Measurements from ENCODE around the gene HDLBP.

Gene HDLBP

DNA sequence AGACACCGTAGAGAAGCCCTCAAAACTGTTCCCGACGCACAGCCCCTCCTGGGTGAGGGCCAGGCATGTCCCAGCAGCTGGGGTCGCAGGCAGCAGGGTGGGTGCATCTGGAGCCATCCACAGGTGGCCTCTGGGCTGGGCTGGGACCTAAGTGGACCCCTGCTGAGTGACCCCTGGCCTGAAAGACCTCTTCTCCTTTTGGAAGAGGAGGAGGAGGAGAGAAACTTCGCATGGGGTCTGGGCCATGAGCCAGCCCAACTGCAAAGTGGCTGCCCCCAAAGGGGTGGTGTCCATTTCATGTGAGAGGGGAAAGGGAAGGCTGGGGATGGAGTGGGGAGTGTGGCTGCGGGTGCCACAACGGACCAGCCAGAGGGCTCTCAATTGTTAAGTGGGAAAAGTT, 101.9 kb downstream of the HDLBP start:
- H3K4me2 ChIP-seq (ENCODE audit: low read length): no peak overlapping the region

DNA sequence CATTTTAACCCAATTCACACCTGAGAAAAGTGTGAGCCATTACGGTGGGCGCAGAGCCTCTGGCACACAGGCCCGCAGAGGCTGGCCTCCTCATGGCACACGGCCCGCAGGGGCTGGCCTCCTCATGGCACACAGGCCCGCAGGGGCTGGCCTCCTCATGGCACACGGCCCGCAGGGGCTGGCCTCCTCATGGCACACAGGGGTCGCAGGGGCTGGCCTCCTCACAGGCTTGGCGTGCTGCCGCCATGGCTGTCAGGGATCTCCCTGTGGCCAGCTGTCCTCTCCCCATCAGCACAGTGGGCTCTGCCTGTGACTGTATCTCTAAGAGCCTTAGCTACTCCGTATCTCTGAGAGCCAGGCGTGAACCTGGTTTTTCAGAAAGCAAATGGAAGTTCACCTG, 102.4 kb downstream of the HDLBP start:
- no peaks in the 10 kb centered on the region for H3K9me3 ChIP-seq (replicated peaks; ENCODE audit: low read length)
- peaks cover 6% of the 10 kb centered on the region for H3K4me1 ChIP-seq (ENCODE audit: control insufficient read depth, insufficient read depth, low read length)
- peaks cover 50% of the 10 kb centered on the region for H3K27me3 ChIP-seq (ENCODE audit: control insufficient read depth, insufficient read depth, low read length)
- H3K4me3 ChIP-seq (ENCODE audit: low read length): no peak overlapping the region
- no peaks in the 10 kb centered on the region for H3K36me3 ChIP-seq (ENCODE audit: insufficient read depth, low read length)
- no peak overlapping the region for H3K4me2 ChIP-seq (ENCODE audit: low read length)
- H3K9ac ChIP-seq (ENCODE audit: low read depth, low read length): no peak overlapping the region

More for the DNA sequence above, 101.9 kb downstream of the HDLBP start:
- Histone ChIP-seq H3K27me3 (ENCODE audit: control insufficient read depth, insufficient read depth, low read length) (peaks cover 50% of the 10 kb centered on the region), H3K4me1 (ENCODE audit: control insufficient read depth, insufficient read depth, low read length) (peaks cover 8% of the 10 kb centered on the region), H3K36me3 (ENCODE audit: insufficient read depth, low read length) (no peaks in the 10 kb centered on the region), H3K4me3 (ENCODE audit: low read length) (no peak overlapping the region), H3K9ac (ENCODE audit: low read depth, low read length) (no peak overlapping the region), H3K9me3 (replicated peaks; ENCODE audit: low read length) (no peaks in the 10 kb centered on the region)

DNA sequence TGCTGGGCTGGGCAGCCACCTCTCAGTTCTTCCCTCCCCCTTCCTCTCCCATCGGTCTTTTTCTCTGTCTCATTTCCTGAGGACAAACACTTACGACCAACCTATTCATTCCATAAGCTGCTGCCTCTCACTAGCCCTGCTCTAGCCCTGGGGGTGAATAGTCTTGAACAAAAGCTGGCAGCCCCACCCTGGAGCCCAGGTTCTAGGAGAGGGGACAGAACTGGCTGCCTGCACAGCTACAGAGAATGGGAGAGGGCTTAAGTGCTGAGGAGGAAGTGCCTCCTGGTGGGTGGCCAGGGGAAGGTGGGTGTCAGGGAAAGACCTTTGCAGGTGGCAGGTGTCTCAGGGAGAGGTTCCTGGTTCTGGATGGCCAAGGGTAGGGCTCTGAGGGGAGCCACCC, 104.2 kb downstream of the HDLBP start:
- H3K9ac ChIP-seq (ENCODE audit: low read depth, low read length): no peak overlapping the region
- no peaks in the 10 kb centered on the region for H3K9me3 ChIP-seq (replicated peaks; ENCODE audit: low read length)
- H3K27me3 ChIP-seq (ENCODE audit: control insufficient read depth, insufficient read depth, low read length): peaks cover 54% of the 10 kb centered on the region

DNA sequence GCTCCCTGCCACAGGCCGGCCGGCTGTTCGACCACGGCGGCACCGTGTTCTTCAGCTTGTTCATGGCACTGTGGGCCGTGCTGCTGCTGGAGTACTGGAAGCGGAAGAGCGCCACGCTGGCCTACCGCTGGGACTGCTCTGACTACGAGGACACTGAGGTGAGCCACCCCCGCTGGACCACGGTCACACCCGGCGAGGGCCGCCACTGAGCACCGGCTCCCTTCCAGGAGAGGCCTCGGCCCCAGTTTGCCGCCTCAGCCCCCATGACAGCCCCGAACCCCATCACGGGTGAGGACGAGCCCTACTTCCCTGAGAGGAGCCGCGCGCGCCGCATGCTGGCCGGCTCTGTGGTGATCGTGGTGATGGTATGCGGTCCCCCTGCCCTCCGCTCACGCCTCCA, 106.2 kb downstream of the HDLBP start:
- no peak overlapping the region for H3K4me2 ChIP-seq (ENCODE audit: low read length)
- no peaks in the 10 kb centered on the region for H3K9me3 ChIP-seq (replicated peaks; ENCODE audit: low read length)
- H3K36me3 ChIP-seq (ENCODE audit: insufficient read depth, low read length): no peaks in the 10 kb centered on the region
- H3K4me1 ChIP-seq (ENCODE audit: control insufficient read depth, insufficient read depth, low read length): no peaks in the 10 kb centered on the region
- H3K9ac ChIP-seq (ENCODE audit: low read depth, low read length): no peak overlapping the region
- peaks cover 34% of the 10 kb centered on the region for H3K27me3 ChIP-seq (ENCODE audit: control insufficient read depth, insufficient read depth, low read length)
- no peak overlapping the region for H3K4me3 ChIP-seq (ENCODE audit: low read length)

More for the DNA sequence above, 104.2 kb downstream of the HDLBP start:
- H3K36me3 ChIP-seq (ENCODE audit: insufficient read depth, low read length): no peaks in the 10 kb centered on the region
- H3K4me1 ChIP-seq (ENCODE audit: control insufficient read depth, insufficient read depth, low read length): no peaks in the 10 kb centered on the region
- no peak overlapping the region for H3K4me3 ChIP-seq (ENCODE audit: low read length)
- no peak overlapping the region for H3K4me2 ChIP-seq (ENCODE audit: low read length)

DNA sequence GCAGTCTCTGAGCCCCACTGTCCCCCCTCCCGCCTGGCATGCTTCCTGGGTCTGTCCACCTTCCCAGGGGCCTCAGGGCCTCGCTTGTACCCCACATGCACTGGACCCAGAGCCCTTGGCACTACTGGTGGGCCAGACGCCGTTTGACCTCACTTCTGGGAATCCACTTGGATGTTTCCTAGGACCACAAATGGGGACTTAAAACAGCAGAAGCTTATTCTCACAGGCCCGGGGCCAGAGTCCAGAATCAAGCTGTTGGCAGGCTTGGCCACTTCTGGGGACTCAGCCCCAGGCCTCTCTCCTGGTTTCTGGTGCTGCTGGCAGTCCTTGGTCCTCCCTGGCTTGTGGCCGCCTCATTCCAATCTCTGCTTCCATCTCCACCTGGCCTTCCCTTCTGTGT, 107.4 kb downstream of the HDLBP start:
- no peaks in the 10 kb centered on the region for H3K4me1 ChIP-seq (ENCODE audit: control insufficient read depth, insufficient read depth, low read length)
- H3K9ac ChIP-seq (ENCODE audit: low read depth, low read length): no peak overlapping the region
- H3K4me3 ChIP-seq (ENCODE audit: low read length): no peak overlapping the region
- H3K9me3 ChIP-seq (replicated peaks; ENCODE audit: low read length): no peaks in the 10 kb centered on the region
- no peak overlapping the region for H3K4me2 ChIP-seq (ENCODE audit: low read length)
- H3K36me3 ChIP-seq (ENCODE audit: insufficient read depth, low read length): no peaks in the 10 kb centered on the region
- H3K27me3 ChIP-seq (ENCODE audit: control insufficient read depth, insufficient read depth, low read length): peaks cover 22% of the 10 kb centered on the region

DNA sequence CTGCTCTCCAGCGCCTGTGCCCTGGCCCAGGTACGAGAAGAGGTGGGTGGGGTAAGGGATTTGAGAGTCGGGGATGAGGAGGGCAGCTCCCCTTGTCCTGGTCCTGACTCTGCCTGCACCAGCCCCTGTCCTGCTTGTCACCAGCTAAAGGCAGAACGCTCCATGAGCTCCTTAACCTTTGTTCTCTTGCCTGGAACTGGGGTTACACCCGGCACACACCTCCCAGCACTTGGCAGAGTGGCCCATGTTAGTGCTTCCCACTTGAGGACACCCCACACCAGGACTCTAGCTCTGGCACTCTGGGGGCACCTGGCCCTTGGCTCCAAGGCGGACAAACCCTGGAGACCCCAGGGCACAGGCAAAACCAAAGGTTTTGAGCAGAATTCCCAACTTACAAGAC, 107.8 kb downstream of the HDLBP start:
- H3K27me3 ChIP-seq (ENCODE audit: control insufficient read depth, insufficient read depth, low read length): peaks cover 17% of the 10 kb centered on the region
- no peaks in the 10 kb centered on the region for H3K36me3 ChIP-seq (ENCODE audit: insufficient read depth, low read length)
- H3K9ac ChIP-seq (ENCODE audit: low read depth, low read length): no peak overlapping the region
- no peaks in the 10 kb centered on the region for H3K9me3 ChIP-seq (replicated peaks; ENCODE audit: low read length)
- no peak overlapping the region for H3K4me2 ChIP-seq (ENCODE audit: low read length)
- H3K4me3 ChIP-seq (ENCODE audit: low read length): no peak overlapping the region
- no peaks in the 10 kb centered on the region for H3K4me1 ChIP-seq (ENCODE audit: control insufficient read depth, insufficient read depth, low read length)

DNA sequence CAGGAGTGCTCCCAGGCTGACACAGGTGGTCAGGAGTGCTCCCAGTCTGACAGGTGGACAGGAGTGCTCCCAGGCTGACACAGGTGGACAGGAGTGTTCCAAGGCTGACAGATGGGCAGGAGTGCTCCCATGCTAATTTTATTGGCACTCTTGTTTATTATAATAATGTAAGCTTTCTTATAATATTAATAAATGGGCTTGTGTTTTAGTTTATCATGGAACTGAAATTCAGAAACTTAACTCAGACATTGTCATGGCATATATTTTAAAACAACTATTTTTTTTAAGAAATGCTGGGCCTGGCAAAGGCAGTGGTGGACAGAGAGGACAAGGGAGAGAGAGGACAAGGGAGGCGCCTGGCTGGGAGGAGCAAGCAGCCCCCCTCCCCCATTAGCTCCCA, 108.3 kb downstream of the HDLBP start:
- Histone ChIP-seq H3K9ac (ENCODE audit: low read depth, low read length) (no peak overlapping the region), H3K4me1 (ENCODE audit: control insufficient read depth, insufficient read depth, low read length) (no peaks in the 10 kb centered on the region), H3K27me3 (ENCODE audit: control insufficient read depth, insufficient read depth, low read length) (peaks cover 13% of the 10 kb centered on the region), H3K36me3 (ENCODE audit: insufficient read depth, low read length) (no peaks in the 10 kb centered on the region), H3K4me2 (ENCODE audit: low read length) (no peak overlapping the region), H3K4me3 (ENCODE audit: low read length) (no peak overlapping the region), H3K9me3 (replicated peaks; ENCODE audit: low read length) (no peaks in the 10 kb centered on the region)

DNA sequence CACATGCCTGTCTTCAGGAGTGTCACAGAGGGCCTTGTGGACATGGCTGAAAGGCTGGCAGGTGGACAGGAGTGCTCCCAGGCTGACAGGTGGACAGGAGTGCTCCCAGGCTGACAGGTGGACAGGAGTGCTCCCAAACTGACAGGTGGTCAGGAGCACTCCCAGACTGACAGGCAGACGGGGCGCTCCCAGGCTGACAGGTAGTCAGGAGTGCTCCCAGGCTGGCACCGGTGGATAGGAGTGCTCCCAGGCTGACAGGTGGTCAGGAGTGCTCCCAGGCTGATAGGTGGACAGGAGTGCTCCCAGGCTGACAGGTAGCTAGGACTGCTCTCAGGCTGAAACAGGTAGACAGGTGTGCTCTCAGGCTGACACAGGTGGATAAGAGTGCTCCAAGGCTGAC, 110.4 kb downstream of the HDLBP start:
- H3K4me3 ChIP-seq (ENCODE audit: low read length): no peak overlapping the region
- H3K27me3 ChIP-seq (ENCODE audit: control insufficient read depth, insufficient read depth, low read length): peaks cover 4% of the 10 kb centered on the region
- no peak overlapping the region for H3K4me2 ChIP-seq (ENCODE audit: low read length)
- no peaks in the 10 kb centered on the region for H3K36me3 ChIP-seq (ENCODE audit: insufficient read depth, low read length)
- no peaks in the 10 kb centered on the region for H3K9me3 ChIP-seq (replicated peaks; ENCODE audit: low read length)
- no peak overlapping the region for H3K9ac ChIP-seq (ENCODE audit: low read depth, low read length)
- no peaks in the 10 kb centered on the region for H3K4me1 ChIP-seq (ENCODE audit: control insufficient read depth, insufficient read depth, low read length)

DNA sequence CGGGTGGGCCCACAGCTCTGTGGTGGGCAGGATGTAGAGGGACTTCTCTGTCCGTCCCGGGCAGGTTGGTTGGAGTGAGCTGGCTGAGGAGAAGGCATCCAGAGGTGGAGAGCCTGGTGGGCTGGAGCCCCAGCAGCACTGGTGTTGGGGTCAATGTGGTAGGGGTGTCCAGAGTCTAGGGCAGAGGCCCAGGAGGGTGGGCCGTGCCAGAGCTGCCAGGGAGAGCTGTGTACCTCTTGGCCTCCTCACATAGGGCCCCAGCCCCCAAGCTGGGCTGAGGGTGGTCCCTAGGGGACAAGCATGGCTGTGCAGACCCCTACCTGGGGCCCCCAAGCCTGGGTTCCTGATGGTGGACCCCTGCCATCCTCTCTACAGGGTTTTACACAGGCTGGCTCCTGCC, 111.0 kb downstream of the HDLBP start:
- H3K4me1 ChIP-seq (ENCODE audit: control insufficient read depth, insufficient read depth, low read length): no peaks in the 10 kb centered on the region
- H3K9me3 ChIP-seq (replicated peaks; ENCODE audit: low read length): no peaks in the 10 kb centered on the region
- H3K36me3 ChIP-seq (ENCODE audit: insufficient read depth, low read length): no peaks in the 10 kb centered on the region
- H3K27me3 ChIP-seq (ENCODE audit: control insufficient read depth, insufficient read depth, low read length): peaks cover 4% of the 10 kb centered on the region
- no peak overlapping the region for H3K4me2 ChIP-seq (ENCODE audit: low read length)
- no peak overlapping the region for H3K4me3 ChIP-seq (ENCODE audit: low read length)
- no peak overlapping the region for H3K9ac ChIP-seq (ENCODE audit: low read depth, low read length)

DNA sequence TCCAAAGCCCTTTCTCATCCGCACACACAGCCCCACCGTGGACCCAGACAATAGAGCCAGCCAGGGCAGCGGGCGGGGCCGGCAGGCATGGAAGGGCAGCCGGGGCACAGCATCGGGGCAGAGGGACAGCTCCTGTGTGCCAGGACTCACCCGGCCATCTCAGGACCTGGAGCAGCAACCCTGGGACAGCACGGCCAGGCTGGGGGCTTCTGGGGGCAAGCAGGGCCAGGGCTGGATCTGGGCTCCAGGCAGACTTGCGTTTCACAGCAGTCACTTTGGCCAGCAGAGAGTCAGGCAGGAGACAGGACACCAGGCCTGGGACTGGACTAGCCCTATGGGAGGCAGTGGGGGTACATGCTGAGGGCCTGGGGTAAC, 111.5 kb downstream of the HDLBP start:
- H3K9me3 ChIP-seq (replicated peaks; ENCODE audit: low read length): no peaks in the 10 kb centered on the region
- H3K4me1 ChIP-seq (ENCODE audit: control insufficient read depth, insufficient read depth, low read length): no peaks in the 10 kb centered on the region
- peaks cover 6% of the 10 kb centered on the region for H3K27me3 ChIP-seq (ENCODE audit: control insufficient read depth, insufficient read depth, low read length)
- H3K9ac ChIP-seq (ENCODE audit: low read depth, low read length): no peak overlapping the region
- H3K4me3 ChIP-seq (ENCODE audit: low read length): no peak overlapping the region
- no peak overlapping the region for H3K4me2 ChIP-seq (ENCODE audit: low read length)
- H3K36me3 ChIP-seq (ENCODE audit: insufficient read depth, low read length): no peaks in the 10 kb centered on the region

DNA sequence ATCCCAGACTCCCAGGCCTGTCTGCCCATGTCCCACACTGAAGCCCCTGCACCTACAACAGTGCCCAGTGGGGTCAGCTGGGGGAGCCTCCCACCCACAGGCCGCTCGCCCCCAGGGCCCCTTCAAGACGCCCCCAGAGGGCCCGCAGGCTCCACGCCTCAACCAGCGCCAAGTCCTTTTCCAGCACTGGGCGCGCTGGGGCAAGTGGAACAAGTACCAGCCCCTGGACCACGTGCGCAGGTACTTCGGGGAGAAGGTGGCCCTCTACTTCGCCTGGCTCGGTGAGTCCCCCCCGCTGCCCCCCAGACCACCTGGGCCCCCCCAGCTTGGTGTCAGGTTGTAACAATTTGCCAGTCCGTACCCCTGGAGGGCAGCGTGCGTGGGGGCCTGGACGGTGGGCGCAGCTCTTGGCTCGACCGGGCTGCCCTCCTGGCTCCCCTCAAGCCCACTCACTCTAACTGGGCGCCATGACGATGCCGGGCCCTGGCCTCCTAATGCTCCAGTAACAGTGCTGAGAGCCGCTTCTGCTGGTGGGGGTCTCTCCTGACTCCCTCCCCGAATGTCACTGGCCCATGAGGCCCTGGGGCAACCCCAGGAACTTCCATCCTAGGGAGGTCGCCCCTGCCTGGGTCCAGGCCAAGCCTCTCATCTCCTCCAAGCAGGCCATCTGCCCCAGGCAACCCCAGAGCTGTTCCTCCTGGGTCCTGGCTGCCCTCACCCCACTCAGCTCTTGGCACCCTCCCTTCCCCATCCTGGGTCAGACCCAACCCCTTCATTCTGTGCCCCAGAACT, 112.1 kb downstream of the HDLBP start:
- H3K4me3 ChIP-seq (ENCODE audit: low read length): no peak overlapping the region
- no peaks in the 10 kb centered on the region for H3K9me3 ChIP-seq (replicated peaks; ENCODE audit: low read length)
- peaks cover 12% of the 10 kb centered on the region for H3K27me3 ChIP-seq (ENCODE audit: control insufficient read depth, insufficient read depth, low read length)
- no peaks in the 10 kb centered on the region for H3K4me1 ChIP-seq (ENCODE audit: control insufficient read depth, insufficient read depth, low read length)
- no peak overlapping the region for H3K4me2 ChIP-seq (ENCODE audit: low read length)
- no peaks in the 10 kb centered on the region for H3K36me3 ChIP-seq (ENCODE audit: insufficient read depth, low read length)
- no peak overlapping the region for H3K9ac ChIP-seq (ENCODE audit: low read depth, low read length)

DNA sequence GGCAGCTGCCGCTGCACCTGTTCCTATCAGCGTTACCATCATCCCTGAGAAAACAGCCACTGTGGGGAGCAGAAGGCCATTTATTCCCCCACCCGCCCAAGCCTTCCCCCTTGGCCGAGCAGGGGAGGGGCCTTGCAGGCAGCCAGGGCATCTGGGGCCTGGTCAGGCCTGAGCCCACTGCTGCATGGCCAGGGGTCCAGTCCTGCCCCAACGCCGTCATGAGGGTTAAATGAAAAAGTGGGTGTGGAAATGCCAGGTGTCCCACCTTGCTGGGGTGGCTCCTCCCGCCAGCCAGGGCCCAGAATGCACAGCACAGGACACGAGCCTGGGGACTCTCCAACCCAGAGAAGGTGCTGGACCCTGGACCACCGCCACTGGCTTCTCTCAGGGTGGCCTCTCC, 112.8 kb downstream of the HDLBP start:
- no peak overlapping the region for H3K4me2 ChIP-seq (ENCODE audit: low read length)
- H3K4me1 ChIP-seq (ENCODE audit: control insufficient read depth, insufficient read depth, low read length): no peaks in the 10 kb centered on the region
- H3K36me3 ChIP-seq (ENCODE audit: insufficient read depth, low read length): no peaks in the 10 kb centered on the region
- H3K27me3 ChIP-seq (ENCODE audit: control insufficient read depth, insufficient read depth, low read length): peaks cover 15% of the 10 kb centered on the region
- no peaks in the 10 kb centered on the region for H3K9me3 ChIP-seq (replicated peaks; ENCODE audit: low read length)
- H3K4me3 ChIP-seq (ENCODE audit: low read length): no peak overlapping the region
- no peak overlapping the region for H3K9ac ChIP-seq (ENCODE audit: low read depth, low read length)

Data from skeletal muscle satellite cell (primary cell).